ENCODE data around the gene SGCA. TPM values are rescaled to one million over a fixed set of nuclear protein-coding genes. Genes with fewer than 3 reads are reported as not detected.

Gene SGCA
- total and polyA plus RNA-seq, 2 of the 8 experiments (the other 6 are each of a cell fraction or from before 2014, with no cell fraction given), result 0.12 TPM; not detected in 1

DNA sequence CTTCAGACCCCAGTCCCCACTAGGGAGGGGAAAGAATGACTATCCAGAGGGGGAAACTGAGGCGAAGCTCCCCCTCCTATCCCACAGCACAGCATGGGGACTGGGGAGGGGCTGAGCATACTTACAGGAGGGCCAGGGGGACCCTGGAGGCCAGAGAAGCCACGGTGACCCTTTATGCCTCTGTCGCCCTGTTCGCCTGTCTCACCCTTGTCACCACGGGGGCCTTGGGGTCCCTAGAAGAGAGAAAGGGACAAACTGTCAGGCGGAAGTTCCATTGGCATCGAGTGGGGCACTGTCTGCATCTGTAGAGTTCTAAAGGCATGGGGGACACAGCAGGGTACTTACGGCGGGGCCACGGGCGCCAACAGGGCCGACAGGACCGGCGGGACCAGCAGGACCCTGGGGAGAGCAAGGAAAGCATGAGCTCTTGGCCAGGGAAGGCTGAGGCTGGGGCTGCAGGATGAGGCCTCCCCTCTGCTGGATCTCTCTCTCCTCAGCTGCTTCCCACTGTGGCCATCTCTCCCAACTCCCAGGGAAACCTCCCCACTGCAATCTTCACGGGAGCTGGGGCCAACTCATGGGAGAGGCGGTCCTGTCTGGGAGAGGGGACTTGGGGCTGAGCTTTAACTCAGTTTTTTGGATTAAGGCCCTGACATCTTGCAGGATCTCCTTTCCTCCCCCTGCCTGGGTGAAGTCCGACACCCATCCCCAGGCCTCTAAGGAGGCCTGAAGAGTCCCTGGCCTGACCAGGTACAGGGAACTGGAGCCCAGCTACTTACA lies 22.1 kb downstream of the SGCA start (continued):
- no peak for TF ChIP-seq ATF3 (IDR thresholded peaks at IDR 0.05; ENCODE audit: insufficient read depth, low read depth, low read length)
- TF ChIP-seq CTBP2 (IDR thresholded peaks at IDR 0.05; ENCODE audit: borderline replicate concordance, insufficient read depth, insufficient read length, low read length), result no peak
- no peak for TF ChIP-seq SP2 (IDR thresholded peaks at IDR 0.05; ENCODE audit: low read length)
- no peak for TF ChIP-seq POU5F1 (IDR thresholded peaks at IDR 0.05; ENCODE audit: low read depth, low read length)
- no peak for TF ChIP-seq TEAD4 (IDR thresholded peaks at IDR 0.05; ENCODE audit: low read depth, low read length)
- no peak for TF ChIP-seq E2F6 (IDR thresholded peaks at IDR 0.05)
- TF ChIP-seq CREB1 (IDR thresholded peaks at IDR 0.05), result no peak
